Measurements from ENCODE around the gene LZIC. TPM values are rescaled to one million over a fixed set of nuclear protein-coding genes. Genes with fewer than 3 reads are reported as not detected.

LZIC gene
- total and polyA plus RNA-seq, 2 of the 13 experiments (the other 11 are each of a cell fraction or from before 2014, with no cell fraction given): 25.2 to 71.8 TPM

DNA sequence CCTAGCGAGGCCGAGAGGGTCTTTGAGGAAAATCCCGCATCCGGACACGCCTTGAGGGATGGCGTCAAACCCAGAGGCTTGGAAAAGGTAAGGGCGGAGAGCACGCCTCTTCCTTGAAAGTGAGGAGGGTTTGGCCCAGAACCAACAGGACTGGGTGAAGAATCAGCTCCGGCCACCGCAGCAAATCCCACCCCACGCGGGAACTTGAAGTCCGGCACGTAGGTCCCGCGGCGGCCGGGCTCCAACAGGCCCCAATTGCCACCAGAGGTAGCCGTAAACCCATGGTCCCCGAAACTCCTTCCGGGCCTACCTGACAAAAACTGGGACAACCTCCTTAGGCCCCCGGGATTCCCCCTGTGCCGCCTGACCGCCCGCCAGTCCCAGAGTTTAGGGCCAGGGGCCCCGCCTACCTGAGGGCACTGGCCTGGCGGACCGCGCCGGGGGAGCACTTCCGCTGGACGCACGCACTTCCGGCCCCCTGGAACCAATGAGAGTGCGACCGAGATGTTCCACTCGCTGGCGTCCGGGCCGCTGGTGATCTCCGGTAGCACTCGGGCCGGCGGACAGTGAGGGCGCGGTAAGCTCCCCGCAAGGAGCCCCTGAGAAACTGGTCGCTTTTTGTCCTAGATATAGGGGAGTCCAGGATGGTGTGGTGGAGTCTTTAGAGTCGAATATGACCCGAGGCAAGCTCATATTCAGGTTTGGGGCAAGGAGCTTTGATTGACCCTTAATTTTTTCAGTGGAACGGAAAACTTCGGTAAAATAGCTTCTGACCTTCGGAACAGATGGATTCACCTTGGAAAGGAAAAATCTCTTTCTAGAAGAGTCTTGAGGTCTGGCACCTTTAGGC is at the start of gene LZIC, which contains the start of gene NMNAT1 (continued):
- TF ChIP-seq, protein P1, sequence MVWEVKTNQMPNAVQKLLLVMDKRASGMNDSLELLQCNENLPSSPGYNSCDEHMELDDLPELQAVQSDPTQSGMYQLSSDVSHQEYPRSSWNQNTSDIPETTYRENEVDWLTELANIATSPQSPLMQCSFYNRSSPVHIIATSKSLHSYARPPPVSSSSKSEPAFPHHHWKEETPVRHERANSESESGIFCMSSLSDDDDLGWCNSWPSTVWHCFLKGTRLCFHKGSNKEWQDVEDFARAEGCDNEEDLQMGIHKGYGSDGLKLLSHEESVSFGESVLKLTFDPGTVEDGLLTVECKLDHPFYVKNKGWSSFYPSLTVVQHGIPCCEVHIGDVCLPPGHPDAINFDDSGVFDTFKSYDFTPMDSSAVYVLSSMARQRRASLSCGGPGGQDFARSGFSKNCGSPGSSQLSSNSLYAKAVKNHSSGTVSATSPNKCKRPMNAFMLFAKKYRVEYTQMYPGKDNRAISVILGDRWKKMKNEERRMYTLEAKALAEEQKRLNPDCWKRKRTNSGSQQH (CRISPR knock-in tag; IDR thresholded peaks at IDR 0.05; ENCODE audit: low read depth): peak; percentile 87; the same call in 1 of the 2 replicates
- TF ChIP-seq, protein P2, sequence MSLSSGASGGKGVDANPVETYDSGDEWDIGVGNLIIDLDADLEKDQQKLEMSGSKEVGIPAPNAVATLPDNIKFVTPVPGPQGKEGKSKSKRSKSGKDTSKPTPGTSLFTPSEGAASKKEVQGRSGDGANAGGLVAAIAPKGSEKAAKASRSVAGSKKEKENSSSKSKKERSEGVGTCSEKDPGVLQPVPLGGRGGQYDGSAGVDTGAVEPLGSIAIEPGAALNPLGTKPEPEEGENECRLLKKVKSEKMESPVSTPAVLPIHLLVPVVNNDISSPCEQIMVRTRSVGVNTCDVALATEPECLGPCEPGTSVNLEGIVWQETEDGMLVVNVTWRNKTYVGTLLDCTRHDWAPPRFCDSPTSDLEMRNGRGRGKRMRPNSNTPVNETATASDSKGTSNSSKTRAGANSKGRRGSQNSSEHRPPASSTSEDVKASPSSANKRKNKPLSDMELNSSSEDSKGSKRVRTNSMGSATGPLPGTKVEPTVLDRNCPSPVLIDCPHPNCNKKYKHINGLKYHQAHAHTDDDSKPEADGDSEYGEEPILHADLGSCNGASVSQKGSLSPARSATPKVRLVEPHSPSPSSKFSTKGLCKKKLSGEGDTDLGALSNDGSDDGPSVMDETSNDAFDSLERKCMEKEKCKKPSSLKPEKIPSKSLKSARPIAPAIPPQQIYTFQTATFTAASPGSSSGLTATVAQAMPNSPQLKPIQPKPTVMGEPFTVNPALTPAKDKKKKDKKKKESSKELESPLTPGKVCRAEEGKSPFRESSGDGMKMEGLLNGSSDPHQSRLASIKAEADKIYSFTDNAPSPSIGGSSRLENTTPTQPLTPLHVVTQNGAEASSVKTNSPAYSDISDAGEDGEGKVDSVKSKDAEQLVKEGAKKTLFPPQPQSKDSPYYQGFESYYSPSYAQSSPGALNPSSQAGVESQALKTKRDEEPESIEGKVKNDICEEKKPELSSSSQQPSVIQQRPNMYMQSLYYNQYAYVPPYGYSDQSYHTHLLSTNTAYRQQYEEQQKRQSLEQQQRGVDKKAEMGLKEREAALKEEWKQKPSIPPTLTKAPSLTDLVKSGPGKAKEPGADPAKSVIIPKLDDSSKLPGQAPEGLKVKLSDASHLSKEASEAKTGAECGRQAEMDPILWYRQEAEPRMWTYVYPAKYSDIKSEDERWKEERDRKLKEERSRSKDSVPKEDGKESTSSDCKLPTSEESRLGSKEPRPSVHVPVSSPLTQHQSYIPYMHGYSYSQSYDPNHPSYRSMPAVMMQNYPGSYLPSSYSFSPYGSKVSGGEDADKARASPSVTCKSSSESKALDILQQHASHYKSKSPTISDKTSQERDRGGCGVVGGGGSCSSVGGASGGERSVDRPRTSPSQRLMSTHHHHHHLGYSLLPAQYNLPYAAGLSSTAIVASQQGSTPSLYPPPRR (CRISPR knock-in tag; IDR thresholded peaks at IDR 0.05; ENCODE audit: borderline replicate concordance): no peak; the same call in 1 of the 2 replicates
- TF ChIP-seq SMYD3 (CRISPR knock-in tag; IDR thresholded peaks at IDR 0.05) (no peak), MEIS2 (CRISPR knock-in tag; IDR thresholded peaks at IDR 0.05) (peak; percentile 81), XBP1 (CRISPR knock-in tag; IDR thresholded peaks at IDR 0.05) (no peak; the same call in 1 of the 2 replicates), FOSL2 (CRISPR knock-in tag; IDR thresholded peaks at IDR 0.05) (no peak)
- TF ChIP-seq, protein P3, sequence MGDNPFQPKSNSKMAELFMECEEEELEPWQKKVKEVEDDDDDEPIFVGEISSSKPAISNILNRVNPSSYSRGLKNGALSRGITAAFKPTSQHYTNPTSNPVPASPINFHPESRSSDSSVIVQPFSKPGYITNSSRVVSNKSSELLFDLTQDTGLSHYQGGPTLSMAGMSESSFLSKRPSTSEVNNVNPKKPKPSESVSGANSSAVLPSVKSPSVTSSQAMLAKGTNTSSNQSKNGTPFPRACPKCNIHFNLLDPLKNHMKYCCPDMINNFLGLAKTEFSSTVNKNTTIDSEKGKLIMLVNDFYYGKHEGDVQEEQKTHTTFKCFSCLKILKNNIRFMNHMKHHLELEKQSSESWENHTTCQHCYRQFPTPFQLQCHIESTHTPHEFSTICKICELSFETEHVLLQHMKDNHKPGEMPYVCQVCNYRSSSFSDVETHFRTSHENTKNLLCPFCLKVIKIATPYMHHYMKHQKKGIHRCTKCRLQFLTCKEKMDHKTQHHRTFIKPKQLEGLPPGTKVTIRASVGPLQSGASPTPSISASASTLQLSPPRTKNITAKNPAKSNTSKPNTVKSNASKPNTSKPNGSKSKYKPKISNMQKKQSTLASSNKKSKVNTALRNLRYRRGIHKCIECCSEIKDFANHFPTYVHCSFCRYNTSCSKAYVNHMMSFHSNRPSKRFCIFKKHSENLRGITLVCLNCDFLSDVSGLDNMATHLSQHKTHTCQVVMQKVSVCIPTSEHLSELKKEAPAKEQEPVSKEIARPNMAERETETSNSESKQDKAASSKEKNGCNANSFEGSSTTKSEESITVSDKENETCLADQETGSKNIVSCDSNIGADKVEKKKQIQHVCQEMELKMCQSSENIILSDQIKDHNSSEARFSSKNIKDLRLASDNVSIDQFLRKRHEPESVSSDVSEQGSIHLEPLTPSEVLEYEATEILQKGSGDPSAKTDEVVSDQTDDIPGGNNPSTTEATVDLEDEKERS (CRISPR knock-in tag; IDR thresholded peaks at IDR 0.05): peak; percentile 90
- TF ChIP-seq, protein P4, sequence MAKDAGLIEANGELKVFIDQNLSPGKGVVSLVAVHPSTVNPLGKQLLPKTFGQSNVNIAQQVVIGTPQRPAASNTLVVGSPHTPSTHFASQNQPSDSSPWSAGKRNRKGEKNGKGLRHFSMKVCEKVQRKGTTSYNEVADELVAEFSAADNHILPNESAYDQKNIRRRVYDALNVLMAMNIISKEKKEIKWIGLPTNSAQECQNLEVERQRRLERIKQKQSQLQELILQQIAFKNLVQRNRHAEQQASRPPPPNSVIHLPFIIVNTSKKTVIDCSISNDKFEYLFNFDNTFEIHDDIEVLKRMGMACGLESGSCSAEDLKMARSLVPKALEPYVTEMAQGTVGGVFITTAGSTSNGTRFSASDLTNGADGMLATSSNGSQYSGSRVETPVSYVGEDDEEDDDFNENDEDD (CRISPR knock-in tag; IDR thresholded peaks at IDR 0.05; ENCODE audit: borderline replicate concordance): peak; percentile 80; the same call in 1 of the 2 replicates
